GM12801 (cell line): ENCODE measurements around the gene PRKN.

Experiments
- TF ChIP-seq, protein P1 (sequence below): IDR thresholded peaks from one replicate; pipeline ENCODE4 v1.5.1; 2011; ENCODE audit warnings: control low read depth; ENCODE audit not compliant: insufficient read length; ENCODE audit errors: extremely low read depth

The PRKN gene

DNA sequence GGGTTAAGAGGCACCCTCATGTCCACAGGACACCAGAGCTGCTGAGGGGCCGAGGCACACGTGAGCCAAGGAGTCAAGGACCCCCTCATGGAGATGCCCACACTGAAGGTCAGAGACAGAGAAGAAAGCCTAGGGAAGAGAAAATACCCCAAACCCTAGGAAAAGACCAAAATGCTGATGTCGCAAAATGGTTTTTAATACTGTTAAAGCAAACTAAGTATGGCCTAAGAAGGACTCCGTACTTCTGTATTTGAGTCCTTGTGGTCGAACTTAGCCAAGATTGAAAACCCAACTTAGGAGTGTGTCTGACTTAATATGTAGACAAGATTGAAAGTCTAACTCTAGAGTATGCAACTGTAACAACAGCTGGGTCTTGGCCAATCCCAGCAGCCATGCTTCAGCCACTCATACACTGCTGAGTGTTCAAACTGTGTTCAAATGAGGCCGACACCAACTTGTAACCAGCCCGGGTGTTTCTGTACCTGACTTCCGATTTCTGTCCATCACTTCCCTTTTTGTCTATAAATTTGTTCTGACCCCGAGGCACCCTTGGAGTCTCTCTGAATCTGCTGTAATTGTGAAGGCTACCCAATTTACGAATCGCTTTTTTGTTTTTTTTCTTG is 1361.2 kb downstream of the PRKN start:
- TF ChIP-seq, protein P1, sequence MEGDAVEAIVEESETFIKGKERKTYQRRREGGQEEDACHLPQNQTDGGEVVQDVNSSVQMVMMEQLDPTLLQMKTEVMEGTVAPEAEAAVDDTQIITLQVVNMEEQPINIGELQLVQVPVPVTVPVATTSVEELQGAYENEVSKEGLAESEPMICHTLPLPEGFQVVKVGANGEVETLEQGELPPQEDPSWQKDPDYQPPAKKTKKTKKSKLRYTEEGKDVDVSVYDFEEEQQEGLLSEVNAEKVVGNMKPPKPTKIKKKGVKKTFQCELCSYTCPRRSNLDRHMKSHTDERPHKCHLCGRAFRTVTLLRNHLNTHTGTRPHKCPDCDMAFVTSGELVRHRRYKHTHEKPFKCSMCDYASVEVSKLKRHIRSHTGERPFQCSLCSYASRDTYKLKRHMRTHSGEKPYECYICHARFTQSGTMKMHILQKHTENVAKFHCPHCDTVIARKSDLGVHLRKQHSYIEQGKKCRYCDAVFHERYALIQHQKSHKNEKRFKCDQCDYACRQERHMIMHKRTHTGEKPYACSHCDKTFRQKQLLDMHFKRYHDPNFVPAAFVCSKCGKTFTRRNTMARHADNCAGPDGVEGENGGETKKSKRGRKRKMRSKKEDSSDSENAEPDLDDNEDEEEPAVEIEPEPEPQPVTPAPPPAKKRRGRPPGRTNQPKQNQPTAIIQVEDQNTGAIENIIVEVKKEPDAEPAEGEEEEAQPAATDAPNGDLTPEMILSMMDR, result no peak

DNA sequence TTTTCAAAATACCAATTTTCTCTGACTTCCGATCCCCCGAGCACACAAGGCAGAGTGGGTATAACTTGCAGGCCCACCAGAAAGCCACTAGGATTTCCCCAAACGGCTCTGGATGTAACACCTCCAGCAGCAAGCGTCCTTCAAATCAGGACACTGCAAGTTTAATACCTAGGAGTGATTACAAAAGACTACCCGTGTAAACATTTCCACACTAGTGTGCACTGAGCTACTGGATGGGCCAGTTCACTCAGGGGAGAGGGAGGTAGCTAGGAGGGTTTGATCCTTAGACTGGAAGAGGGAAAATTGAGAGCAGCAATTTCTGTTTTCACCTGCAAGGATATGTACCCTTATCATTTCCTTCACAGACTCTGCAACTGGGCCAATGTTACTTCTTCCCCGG is 1361.9 kb downstream of the PRKN start:
- TF ChIP-seq, protein P1, result no peak

DNA sequence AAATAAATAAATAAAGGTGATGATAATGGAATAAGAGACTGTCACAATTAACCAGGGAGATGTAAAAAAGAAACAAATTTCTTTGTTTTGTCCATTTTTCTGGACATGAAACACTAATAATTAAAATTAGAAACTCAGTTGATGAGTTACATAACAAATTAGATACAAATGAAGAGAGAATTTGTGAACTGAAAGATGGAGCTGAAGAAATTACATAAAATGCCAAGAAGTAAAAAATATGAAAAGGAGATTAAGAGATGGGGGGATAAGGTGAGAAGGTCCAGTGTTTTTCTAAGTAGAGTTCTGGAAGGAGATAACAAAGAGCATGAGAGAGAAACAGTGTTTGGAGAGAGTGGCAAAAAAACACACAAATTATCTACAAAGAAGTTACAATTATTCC is 1364.3 kb downstream of the PRKN start:
- TF ChIP-seq, protein P1, result no peak

DNA sequence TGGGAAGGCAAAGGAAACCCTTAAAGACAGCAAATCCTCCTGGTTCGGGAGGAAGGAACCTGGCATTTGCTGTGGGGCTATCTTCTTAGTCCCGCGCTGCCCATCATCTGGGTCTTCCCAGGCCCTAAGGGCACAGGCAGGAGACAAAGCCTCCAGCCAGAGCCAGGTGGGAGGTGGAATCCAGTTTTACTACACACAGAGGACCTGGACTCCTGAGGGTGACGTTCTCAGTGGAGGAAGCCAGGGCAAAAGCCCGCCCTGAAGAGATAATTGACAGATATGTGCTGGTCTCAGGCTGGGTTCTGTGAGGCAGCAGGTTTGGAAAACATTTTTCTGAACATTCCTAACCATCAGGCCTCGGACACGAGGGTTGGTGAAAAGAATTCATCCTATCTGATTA is 1365.3 kb downstream of the PRKN start:
- TF ChIP-seq, protein P1, result no peak

DNA sequence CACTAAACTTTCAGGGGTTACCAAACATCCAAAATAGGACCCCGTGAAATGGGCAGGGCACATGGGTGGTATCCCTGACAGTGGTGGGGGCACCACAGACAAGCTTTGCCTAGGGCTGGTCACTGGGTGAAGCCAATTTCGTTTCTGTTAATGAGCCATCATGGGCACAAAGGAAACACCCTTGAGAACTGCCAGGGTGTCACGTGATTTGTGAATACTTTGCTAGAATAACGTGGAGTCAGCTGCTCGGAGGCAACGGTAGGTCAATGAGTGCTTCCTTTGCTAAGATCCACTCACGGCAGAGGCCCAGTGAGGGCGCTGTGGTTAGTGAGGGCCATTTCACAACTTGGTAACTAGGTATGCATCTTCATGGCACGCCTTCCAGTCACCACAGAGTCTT is 1366.0 kb downstream of the PRKN start:
- TF ChIP-seq, protein P1, result no peak

DNA sequence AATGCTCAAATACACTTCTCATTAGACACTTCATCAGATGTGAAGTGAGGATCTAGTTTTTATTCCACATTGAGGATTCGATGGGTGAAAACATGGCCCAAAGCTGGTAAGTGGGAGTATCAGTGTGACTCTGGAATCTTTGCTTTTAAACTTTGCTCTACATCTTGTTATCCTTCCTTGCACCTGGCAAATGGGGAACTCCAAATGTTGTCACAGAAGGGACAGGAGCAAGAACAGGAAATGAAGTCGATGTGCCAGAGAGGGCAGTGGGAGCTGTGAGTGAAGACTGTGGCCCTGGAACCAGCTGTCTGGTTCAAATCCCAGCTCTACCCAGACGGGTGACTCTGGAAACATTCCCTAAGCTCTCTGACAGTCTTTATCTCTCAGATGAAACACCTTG is 1367.0 kb downstream of the PRKN start:
- TF ChIP-seq, protein P1, result no peak

DNA sequence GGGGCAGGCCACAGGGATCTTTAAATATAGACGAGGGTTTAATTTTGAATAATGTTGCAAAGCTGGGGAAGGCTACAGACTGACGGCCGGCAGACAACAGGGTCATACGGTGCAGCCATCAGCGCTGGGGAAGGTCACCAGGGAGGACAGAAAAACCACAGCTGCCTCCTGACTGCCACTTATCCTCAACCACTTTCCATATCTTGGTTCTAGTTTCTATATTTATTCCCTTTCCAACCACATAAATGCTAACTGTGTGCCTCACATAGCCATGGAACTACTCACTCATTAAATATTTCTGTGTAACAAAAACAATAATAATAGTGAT is 1368.0 kb downstream of the PRKN start:
- TF ChIP-seq, protein P1, result no peak

DNA sequence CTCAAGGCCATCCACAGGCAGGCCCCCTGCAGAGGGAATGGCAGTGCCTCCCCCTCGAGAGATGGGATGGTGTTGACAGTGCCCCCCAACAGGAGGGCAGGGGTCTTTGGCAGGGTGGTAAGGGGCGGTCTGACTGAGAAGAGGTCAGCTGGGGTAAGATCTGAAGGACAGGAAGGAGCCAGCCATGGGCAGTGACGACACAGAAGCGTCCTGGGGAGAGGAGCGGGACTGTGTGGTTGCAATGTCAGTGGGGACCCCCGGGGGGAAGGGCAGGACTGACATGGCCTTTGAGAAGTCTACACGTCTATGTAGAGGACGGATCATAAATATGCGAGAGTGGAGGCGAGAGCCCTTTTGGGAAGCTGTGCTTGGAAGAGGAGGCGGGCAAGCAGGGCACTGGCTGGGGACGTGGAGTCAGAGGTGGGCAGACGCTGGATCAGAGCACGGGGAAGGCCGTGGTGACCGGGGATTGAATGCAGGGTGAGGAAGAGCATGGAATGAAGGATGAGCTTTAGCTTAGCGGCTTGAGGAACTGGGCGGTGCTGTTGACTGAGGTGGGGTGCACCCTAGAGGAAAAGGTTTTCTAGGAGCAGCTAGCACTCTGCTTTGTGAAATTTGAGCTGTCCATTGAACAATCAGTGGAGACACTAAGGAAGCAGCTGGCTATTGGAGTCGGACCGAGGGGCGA is 1371.3 kb downstream of the PRKN start:
- TF ChIP-seq, protein P1, result no peak
